Smooth muscle cell (in vitro differentiated cells): ENCODE measurements around the gene DEFB124. TPM values are rescaled to one million over a fixed set of nuclear protein-coding genes. Genes with fewer than 3 reads are reported as not detected.
A peak's percentile ranks its signal among the peaks of the same experiment; 100 is the strongest.

Experiments used
- DNase-seq: peaks from one replicate; lab custom pipeline; 2025; ENCODE audit not compliant: unreplicated experiment; lab: John Stamatoyannopoulos, UW
- H2AFZ ChIP-seq: fragments of 200-600 bp; sonication (generic); 2 replicates; pipeline ENCODE4 v1.6.0; 2016; ENCODE audit warnings: antibody characterized with exemption, low read depth, mild to moderate bottlenecking
- H3F3A ChIP-seq: fragments of 200-600 bp; sonication (generic); 2 replicates; pipeline ENCODE4 v1.6.0; 2017; ENCODE audit warnings: antibody characterized with exemption, low read depth
- H3K27ac ChIP-seq: fragments of 200-600 bp; sonication (generic); 2 replicates; pipeline ENCODE4 v1.5.1; 2016; ENCODE audit warnings: low read depth, mild to moderate bottlenecking
- H3K27me3 ChIP-seq: fragments of 200-600 bp; sonication (generic); 2 replicates; pipeline ENCODE4 v1.6.1; 2016; ENCODE audit warnings: low read depth, mild to moderate bottlenecking
- H3K36me3 ChIP-seq: fragments of 200-600 bp; sonication (generic); 2 replicates; pipeline ENCODE4 v1.5.1; 2016; ENCODE audit warnings: low read depth
- H3K4me1 ChIP-seq: fragments of 200-600 bp; sonication (generic); 2 replicates; pipeline ENCODE4 v1.5.1; 2016; ENCODE audit warnings: low read depth
- H3K4me2 ChIP-seq: fragments of 200-600 bp; sonication (generic); 2 replicates; pipeline ENCODE4 v1.6.0; 2016; ENCODE audit warnings: mild to moderate bottlenecking
- H3K4me3 ChIP-seq: fragments of 200-600 bp; sonication (generic); 2 replicates; pipeline ENCODE4 v1.5.1; 2016; ENCODE audit warnings: mild to moderate bottlenecking
- H3K79me2 ChIP-seq: fragments of 200-600 bp; sonication (generic); 2 replicates; pipeline ENCODE4 v1.6.0; 2016; ENCODE audit warnings: low read depth, mild to moderate bottlenecking
- H3K9ac ChIP-seq: fragments of 200-600 bp; sonication (generic); 2 replicates; pipeline ENCODE4 v1.6.0; 2016; ENCODE audit warnings: low read depth
- H3K9me3 ChIP-seq: fragments of 200-600 bp; sonication (generic); replicated peaks from 2 replicates; pipeline ENCODE4 v1.5.1; 2016; ENCODE audit warnings: low read depth
- H4K20me1 ChIP-seq: fragments of 200-600 bp; sonication (generic); 2 replicates; pipeline ENCODE4 v1.6.0; 2016; ENCODE audit warnings: low read depth
- CTCF ChIP-seq: fragments of 200-600 bp; sonication (generic); IDR thresholded peaks from 2 replicates; pipeline ENCODE4 v1.5.1; 2017; ENCODE audit warnings: borderline replicate concordance, mild to moderate bottlenecking, antibody characterized with exemption; ENCODE audit not compliant: insufficient read depth, poor library complexity, severe bottlenecking
- WGBS: methylation state at CpG from one replicate; pipeline ENCODE4 v1.1.7; 2016; ENCODE audit warnings: low lambda C conversion rate; 5-methylcytosine and 5-hydroxymethylcytosine counted together
- polyA plus RNA-seq: library from polyadenylated mRNA; unstranded; fragments of >200 nt; fragmentation: Nextera tagmentation; extraction: Ambion mirVana; gene quantifications from 2 replicates; pipeline ENCODE4 v1.2.1, GENCODE V29; 2016
- total RNA-seq: library from RNA; depleted of rRNA; stranded (reverse); fragments of >200 nt; gene quantifications from 2 replicates; pipeline ENCODE4 v1.2.3, GENCODE V29; 2014

DEFB124 gene
- total and polyA plus RNA-seq, 2 experiments from 2014 or later: not detected

DNA sequence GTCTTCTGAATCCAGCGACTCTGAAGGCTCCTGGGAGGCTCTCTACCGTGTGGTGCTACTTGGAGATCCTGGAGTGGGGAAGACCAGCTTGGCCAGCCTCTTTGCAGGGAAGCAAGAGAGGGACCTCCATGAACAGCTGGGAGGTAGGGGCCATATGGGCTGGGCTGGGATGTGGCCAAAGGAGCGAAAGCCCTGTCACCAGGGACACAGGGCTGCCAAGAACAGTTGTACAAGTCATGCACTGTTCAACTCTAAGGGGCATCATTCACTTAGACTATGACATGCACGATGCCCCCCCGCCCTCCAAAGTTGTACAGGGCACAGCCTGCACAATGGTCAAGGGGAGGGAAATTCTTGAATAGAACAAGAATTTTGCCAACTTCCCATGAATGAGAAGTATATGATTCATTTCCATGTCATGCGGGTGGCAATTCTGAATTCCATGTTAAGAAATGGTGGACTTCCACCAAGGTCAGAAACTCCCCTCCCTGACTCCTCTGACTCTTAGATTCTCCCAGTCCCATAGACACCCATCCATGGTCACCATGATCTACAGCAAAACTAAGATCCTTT, 1.8 kb upstream of the DEFB124 start:
- H3K27me3 ChIP-seq: no peaks in the 10 kb centered on the region
- H3K4me2 ChIP-seq: no peak overlapping the region
- H3F3A ChIP-seq: no peaks in the 10 kb centered on the region
- WGBS: 80% methylated on average over 6 of the region's 6 CpGs
- H3K36me3 ChIP-seq: no peaks in the 10 kb centered on the region
- H3K79me2 ChIP-seq: no peaks in the 10 kb centered on the region
- no peaks in the 10 kb centered on the region for H3K9me3 ChIP-seq
- H3K9ac ChIP-seq: no peak overlapping the region
- no peaks in the 10 kb centered on the region for H4K20me1 ChIP-seq
- no peak overlapping the region for H3K4me3 ChIP-seq
- TF ChIP-seq CTCF: no peak
- no peak overlapping the region for H3K27ac ChIP-seq
- DNase-seq: no peak
- no peaks in the 10 kb centered on the region for H3K4me1 ChIP-seq
- H2AFZ ChIP-seq: no peak overlapping the region

GRCh38 chr20:31476294-31476585, 1.3 kb upstream of the DEFB124 start:
- WGBS: 87% methylated on average over 6 of the region's 6 CpGs
- no peaks in the 10 kb centered on the region for H3F3A ChIP-seq
- no peaks in the 10 kb centered on the region for H3K36me3 ChIP-seq
- no peak overlapping the region for H3K4me3 ChIP-seq
- H3K4me2 ChIP-seq: no peak overlapping the region
- H3K4me1 ChIP-seq: no peaks in the 10 kb centered on the region
- DNase-seq: no peak
- no peak overlapping the region for H3K9ac ChIP-seq
- no peaks in the 10 kb centered on the region for H4K20me1 ChIP-seq
- H3K79me2 ChIP-seq: no peaks in the 10 kb centered on the region
- H3K27me3 ChIP-seq: no peaks in the 10 kb centered on the region
- TF ChIP-seq CTCF: no peak
- H3K27ac ChIP-seq: no peak overlapping the region
- H2AFZ ChIP-seq: no peak overlapping the region
- no peaks in the 10 kb centered on the region for H3K9me3 ChIP-seq

DNA sequence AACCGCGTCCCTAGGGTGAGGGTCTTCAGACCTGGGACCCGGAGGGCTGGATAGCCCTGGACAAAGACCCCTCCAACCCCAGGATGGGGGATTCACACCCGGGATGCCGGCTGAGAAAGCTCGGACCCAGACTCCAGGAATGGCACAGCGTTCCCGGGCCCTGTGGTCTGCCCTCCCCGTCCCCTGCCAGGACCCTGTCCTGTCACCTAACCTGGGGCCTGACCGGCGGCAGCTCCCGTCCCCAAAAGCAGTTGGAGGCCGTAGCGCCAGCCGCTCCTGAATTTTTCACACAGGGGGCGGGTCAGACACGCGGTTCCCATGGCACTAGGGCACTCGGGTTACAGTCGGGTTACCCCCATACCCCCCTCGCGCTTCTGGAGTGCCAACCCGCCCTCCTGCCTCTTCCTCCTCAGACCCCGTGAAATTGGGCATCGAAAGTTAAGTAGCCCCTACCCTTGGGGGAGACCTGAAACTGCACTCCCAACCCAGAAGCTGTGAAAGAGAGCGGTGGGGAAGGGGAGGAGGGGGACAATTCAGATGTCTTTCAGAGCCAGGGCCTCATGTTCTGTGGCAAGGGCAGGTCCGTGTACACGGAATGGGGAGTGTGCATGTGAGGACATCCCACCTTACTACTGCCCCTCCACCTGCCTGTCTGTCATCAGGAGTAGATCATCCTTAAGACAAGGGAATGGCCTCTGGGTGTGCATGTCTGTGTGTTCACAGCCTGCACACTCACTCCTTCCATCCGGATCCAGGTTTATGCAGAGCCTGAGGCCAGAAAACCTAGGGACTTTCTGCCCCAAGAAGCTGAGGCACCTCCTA, 756 bp upstream of the DEFB124 start:
- no peak for DNase-seq
- Histone ChIP-seq H3K79me2 (no peaks in the 10 kb centered on the region), H3K9ac (no peak overlapping the region), H3K36me3 (no peaks in the 10 kb centered on the region), H4K20me1 (no peaks in the 10 kb centered on the region), H3F3A (no peaks in the 10 kb centered on the region), H2AFZ (no peak overlapping the region), H3K27ac (no peak overlapping the region), H3K9me3 (no peaks in the 10 kb centered on the region), H3K4me1 (no peaks in the 10 kb centered on the region), H3K27me3 (no peaks in the 10 kb centered on the region), H3K4me3 (peak overlapping the region; percentile 34), H3K4me2 (peak overlapping the region; percentile 77)
- 62% methylated on average over 29 of the region's 29 CpGs for WGBS
- no peak for TF ChIP-seq CTCF

- DNase-seq: no peak
- WGBS: 81% methylated on average over 2 of the region's 2 CpGs
- H3K79me2 ChIP-seq: no peaks in the 10 kb centered on the region
- H3K27me3 ChIP-seq: no peaks in the 10 kb centered on the region
- H3K27ac ChIP-seq: no peak overlapping the region
- TF ChIP-seq CTCF: no peak
- no peaks in the 10 kb centered on the region for H3K4me1 ChIP-seq
- H3K9me3 ChIP-seq: no peaks in the 10 kb centered on the region
- no peak overlapping the region for H3K4me3 ChIP-seq
- no peaks in the 10 kb centered on the region for H3K36me3 ChIP-seq
- H3K4me2 ChIP-seq: no peak overlapping the region
- H3F3A ChIP-seq: no peaks in the 10 kb centered on the region
- no peaks in the 10 kb centered on the region for H4K20me1 ChIP-seq
- no peak overlapping the region for H2AFZ ChIP-seq
- no peak overlapping the region for H3K9ac ChIP-seq
Observed at GRCh38 chr20:31474097-31474436, 860 bp downstream of the DEFB124 start.
